DOHH2 (cell line): ENCODE measurements around the gene MRTO4.

Source experiments
- H3F3A ChIP-seq: fragments of 200-600 bp; sonication (generic), shearing (Covaris generic); 2 replicates; pipeline ENCODE4 v1.6.0; 2016; ENCODE audit warnings: antibody characterized with exemption, mild to moderate bottlenecking; ENCODE audit not compliant: control insufficient read depth, insufficient read depth
- H3K27ac ChIP-seq: fragments of 200-600 bp; sonication (generic); 2 replicates; pipeline ENCODE4 v1.5.1; 2014; ENCODE audit warnings: low read depth, mild to moderate bottlenecking, low read length, moderate library complexity
- H3K27me3 ChIP-seq: fragments of 200-600 bp; sonication (generic); 2 replicates; pipeline ENCODE4 v1.6.1; 2014; ENCODE audit warnings: mild to moderate bottlenecking, low read length, mixed read lengths; ENCODE audit not compliant: control insufficient read depth
- H3K36me3 ChIP-seq: fragments of 200-600 bp; sonication (generic); 2 replicates; pipeline ENCODE4 v1.6.1; 2014; ENCODE audit warnings: mild to moderate bottlenecking, low read length, moderate library complexity, mixed read lengths; ENCODE audit not compliant: control insufficient read depth
- H3K4me1 ChIP-seq: fragments of 200-600 bp; sonication (generic); 2 replicates; pipeline ENCODE4 v1.6.1; 2014; ENCODE audit warnings: mild to moderate bottlenecking, low read length, mixed read lengths; ENCODE audit not compliant: control insufficient read depth
- H3K4me2 ChIP-seq: fragments of 200-600 bp; sonication (generic); 2 replicates; pipeline ENCODE4 v1.6.0; 2014; ENCODE audit warnings: mild to moderate bottlenecking, low read length, moderate library complexity
- H3K4me3 ChIP-seq: fragments of 200-600 bp; sonication (generic); 2 replicates; pipeline ENCODE4 v1.5.1; 2014; ENCODE audit warnings: mild to moderate bottlenecking, low read length, mixed read lengths
- H3K79me2 ChIP-seq: fragments of 200-600 bp; sonication (generic); 2 replicates; pipeline ENCODE4 v1.6.1; 2014; ENCODE audit warnings: mild to moderate bottlenecking, low read length, mixed read lengths; ENCODE audit not compliant: control insufficient read depth
- H3K9me2 ChIP-seq: fragments of 200-600 bp; sonication (generic); replicated peaks from 2 replicates; pipeline ENCODE4 v1.6.1; 2014; ENCODE audit warnings: mild to moderate bottlenecking, low read length, mixed read lengths; ENCODE audit not compliant: control insufficient read depth
- H3K9me3 ChIP-seq: fragments of 200-600 bp; sonication (generic); 2 replicates; pipeline ENCODE4 v1.6.1; 2014; ENCODE audit warnings: antibody characterized with exemption, low read length, mixed read lengths; ENCODE audit not compliant: control insufficient read depth, insufficient read depth
- H4K20me1 ChIP-seq: fragments of 200-600 bp; sonication (generic); 2 replicates; pipeline ENCODE4 v1.6.0; 2014; ENCODE audit warnings: low read depth, mild to moderate bottlenecking, antibody characterized with exemption, low read length, moderate library complexity; ENCODE audit not compliant: control insufficient read depth, insufficient read depth
- EZH2phosphoT487 ChIP-seq: fragments of 200-600 bp; sonication (generic); IDR thresholded peaks from 2 replicates; pipeline ENCODE4 v1.6.1; 2017; ENCODE audit warnings: borderline replicate concordance, mild to moderate bottlenecking, antibody characterized with exemption, low read length, moderate library complexity, mixed read lengths
- TF ChIP-seq, protein P1 (sequence below): fragments of 200-600 bp; sonication (generic); IDR thresholded peaks from one replicate; pipeline ENCODE4 v1.5.1; 2014; ENCODE audit warnings: antibody characterized with exemption, mild to moderate bottlenecking, low read depth, low read length; ENCODE audit not compliant: poor library complexity, severe bottlenecking

The MRTO4 gene

GRCh38 chr1:19220991-19221390, 30.6 kb upstream of the MRTO4 start:
- H3F3A ChIP-seq = 0 out of 2 replicates have a peak, but pooled peaks cover 3% of the 10 kb centered on the region
- no peak overlapping the region for H3K4me2 ChIP-seq
- H3K27me3 ChIP-seq = no peaks in the 10 kb centered on the region
- no peaks in the 10 kb centered on the region for H3K4me1 ChIP-seq
- H3K27ac ChIP-seq = no peak overlapping the region
- H3K9me3 ChIP-seq = no peaks in the 10 kb centered on the region
- H3K4me3 ChIP-seq = no peak overlapping the region
- no peaks in the 10 kb centered on the region; the same call in 1 of the 2 replicates for H4K20me1 ChIP-seq
- H3K79me2 ChIP-seq = peaks cover 14% of the 10 kb centered on the region
- H3K36me3 ChIP-seq = peaks cover 93% of the 10 kb centered on the region
- no peak for TF ChIP-seq EZH2phosphoT487
- TF ChIP-seq, protein P1, sequence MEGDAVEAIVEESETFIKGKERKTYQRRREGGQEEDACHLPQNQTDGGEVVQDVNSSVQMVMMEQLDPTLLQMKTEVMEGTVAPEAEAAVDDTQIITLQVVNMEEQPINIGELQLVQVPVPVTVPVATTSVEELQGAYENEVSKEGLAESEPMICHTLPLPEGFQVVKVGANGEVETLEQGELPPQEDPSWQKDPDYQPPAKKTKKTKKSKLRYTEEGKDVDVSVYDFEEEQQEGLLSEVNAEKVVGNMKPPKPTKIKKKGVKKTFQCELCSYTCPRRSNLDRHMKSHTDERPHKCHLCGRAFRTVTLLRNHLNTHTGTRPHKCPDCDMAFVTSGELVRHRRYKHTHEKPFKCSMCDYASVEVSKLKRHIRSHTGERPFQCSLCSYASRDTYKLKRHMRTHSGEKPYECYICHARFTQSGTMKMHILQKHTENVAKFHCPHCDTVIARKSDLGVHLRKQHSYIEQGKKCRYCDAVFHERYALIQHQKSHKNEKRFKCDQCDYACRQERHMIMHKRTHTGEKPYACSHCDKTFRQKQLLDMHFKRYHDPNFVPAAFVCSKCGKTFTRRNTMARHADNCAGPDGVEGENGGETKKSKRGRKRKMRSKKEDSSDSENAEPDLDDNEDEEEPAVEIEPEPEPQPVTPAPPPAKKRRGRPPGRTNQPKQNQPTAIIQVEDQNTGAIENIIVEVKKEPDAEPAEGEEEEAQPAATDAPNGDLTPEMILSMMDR = no peak
- no peaks in the 10 kb centered on the region for H3K9me2 ChIP-seq

DNA sequence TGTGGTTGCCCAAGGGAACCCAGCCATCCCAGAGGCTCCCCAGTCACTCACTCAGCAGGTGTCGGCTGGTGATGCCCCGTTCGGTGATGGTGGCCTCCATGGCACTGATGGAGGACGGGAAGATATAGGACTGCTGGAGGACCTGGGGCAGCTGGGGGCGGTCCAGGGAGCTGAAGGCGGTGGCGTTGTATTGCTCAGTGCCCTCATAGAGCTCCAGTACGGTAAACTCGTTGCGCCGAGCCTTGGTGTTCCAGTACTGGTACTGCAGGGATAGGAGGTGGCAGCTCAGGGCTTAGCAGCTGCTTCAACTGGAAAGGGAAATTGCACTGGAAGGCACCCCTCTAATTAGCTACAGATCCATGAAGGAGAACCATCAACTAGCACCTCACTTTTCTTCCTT, 29.0 kb upstream of the MRTO4 start:
- H4K20me1 ChIP-seq = no peaks in the 10 kb centered on the region; the same call in 1 of the 2 replicates
- peaks cover 92% of the 10 kb centered on the region for H3K36me3 ChIP-seq
- no peak overlapping the region for H3K4me2 ChIP-seq
- no peaks in the 10 kb centered on the region for H3K9me2 ChIP-seq
- H3K4me1 ChIP-seq = no peaks in the 10 kb centered on the region
- no peaks in the 10 kb centered on the region for H3K27me3 ChIP-seq
- no peak overlapping the region for H3K27ac ChIP-seq
- peaks cover 4% of the 10 kb centered on the region for H3K79me2 ChIP-seq
- H3K4me3 ChIP-seq = no peak overlapping the region
- H3F3A ChIP-seq = 0 out of 2 replicates have a peak, but pooled peaks cover 3% of the 10 kb centered on the region
- H3K9me3 ChIP-seq = no peaks in the 10 kb centered on the region
- TF ChIP-seq, protein P1 = no peak
- no peak for TF ChIP-seq EZH2phosphoT487

DNA sequence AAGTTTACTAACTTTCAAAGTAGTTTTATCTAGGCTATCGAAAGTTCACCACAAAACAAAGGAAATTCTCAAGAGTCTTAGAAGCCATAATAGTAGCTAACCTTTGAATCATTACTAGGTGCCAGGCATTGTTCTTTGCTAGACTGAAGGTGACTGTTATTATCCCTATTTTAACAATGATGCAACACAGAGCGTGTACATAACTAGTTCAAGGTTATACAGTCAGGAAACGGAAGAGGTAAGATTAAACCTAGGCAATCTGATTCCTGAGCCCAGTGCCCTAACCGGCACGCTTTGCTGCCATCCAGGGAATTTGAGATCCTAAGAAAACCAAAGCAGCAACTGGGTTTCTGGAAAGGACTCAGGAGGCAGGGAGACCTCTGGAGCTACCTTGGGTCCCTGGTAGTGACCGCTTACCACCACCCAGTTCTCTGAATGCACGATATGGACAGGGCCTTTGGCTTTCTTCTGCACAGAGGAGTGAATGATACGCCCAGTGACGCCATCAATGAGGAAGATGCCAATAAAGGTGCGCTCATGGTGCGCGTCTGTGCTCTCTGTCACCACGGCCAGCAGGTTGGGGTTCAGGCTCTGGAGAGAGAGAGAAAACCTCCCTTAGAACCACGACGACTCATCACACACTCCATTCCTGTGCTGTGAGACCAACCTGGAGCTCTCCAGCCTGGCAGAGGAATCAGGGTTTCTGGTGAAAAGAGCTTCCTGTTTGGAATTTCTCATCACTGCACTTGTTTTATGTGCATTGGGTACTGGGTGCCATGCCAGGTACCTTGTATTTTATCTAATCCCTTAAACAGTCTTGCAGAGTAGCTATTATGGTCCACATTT, 28.4 kb upstream of the MRTO4 start:
- no peak overlapping the region for H3K4me3 ChIP-seq
- H3K36me3 ChIP-seq = peaks cover 92% of the 10 kb centered on the region
- H4K20me1 ChIP-seq = no peaks in the 10 kb centered on the region; the same call in 1 of the 2 replicates
- H3K9me3 ChIP-seq = no peaks in the 10 kb centered on the region
- no peak overlapping the region for H3K4me2 ChIP-seq
- TF ChIP-seq, protein P1 = no peak
- H3K79me2 ChIP-seq = peaks cover 4% of the 10 kb centered on the region; the same call in 1 of the 2 replicates
- H3F3A ChIP-seq = 0 out of 2 replicates have a peak, but pooled peaks cover 3% of the 10 kb centered on the region
- no peaks in the 10 kb centered on the region for H3K9me2 ChIP-seq
- no peaks in the 10 kb centered on the region for H3K4me1 ChIP-seq
- H3K27ac ChIP-seq = no peak overlapping the region
- no peaks in the 10 kb centered on the region for H3K27me3 ChIP-seq
